D721Med (cell line): ENCODE measurements around the gene RSPH9.

ENCODE experiments used
- DNase-seq: peaks from one replicate; pipeline ENCODE4 v3.0.0; 2011; ENCODE audit warnings: low spot score; ENCODE audit not compliant: insufficient read length
- FAIRE-seq: peaks from 2 replicates; lab custom pipeline; 2011; peaks lifted over from hg19 to GRCh38; lab: Jason Lieb, UNC
- TF ChIP-seq, protein P1 (sequence below): IDR thresholded peaks from 2 replicates; pipeline ENCODE4 v1.5.1; 2012; ENCODE audit warnings: mild to moderate bottlenecking, control low read depth; ENCODE audit not compliant: insufficient read depth; ENCODE audit errors: missing control alignments

Gene RSPH9

GRCh38 chr6:43703512-43704429 is 58.9 kb downstream of the RSPH9 start:
- TF ChIP-seq, protein P1, sequence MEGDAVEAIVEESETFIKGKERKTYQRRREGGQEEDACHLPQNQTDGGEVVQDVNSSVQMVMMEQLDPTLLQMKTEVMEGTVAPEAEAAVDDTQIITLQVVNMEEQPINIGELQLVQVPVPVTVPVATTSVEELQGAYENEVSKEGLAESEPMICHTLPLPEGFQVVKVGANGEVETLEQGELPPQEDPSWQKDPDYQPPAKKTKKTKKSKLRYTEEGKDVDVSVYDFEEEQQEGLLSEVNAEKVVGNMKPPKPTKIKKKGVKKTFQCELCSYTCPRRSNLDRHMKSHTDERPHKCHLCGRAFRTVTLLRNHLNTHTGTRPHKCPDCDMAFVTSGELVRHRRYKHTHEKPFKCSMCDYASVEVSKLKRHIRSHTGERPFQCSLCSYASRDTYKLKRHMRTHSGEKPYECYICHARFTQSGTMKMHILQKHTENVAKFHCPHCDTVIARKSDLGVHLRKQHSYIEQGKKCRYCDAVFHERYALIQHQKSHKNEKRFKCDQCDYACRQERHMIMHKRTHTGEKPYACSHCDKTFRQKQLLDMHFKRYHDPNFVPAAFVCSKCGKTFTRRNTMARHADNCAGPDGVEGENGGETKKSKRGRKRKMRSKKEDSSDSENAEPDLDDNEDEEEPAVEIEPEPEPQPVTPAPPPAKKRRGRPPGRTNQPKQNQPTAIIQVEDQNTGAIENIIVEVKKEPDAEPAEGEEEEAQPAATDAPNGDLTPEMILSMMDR, result no peak
- FAIRE-seq (no peak), DNase-seq (no peak)

- TF ChIP-seq, protein P1, result no peak
- DNase-seq (no peak), FAIRE-seq (no peak)
These were observed 61.2 kb downstream of the RSPH9 start for GRCh38 chr6:43705996-43706395.

DNA sequence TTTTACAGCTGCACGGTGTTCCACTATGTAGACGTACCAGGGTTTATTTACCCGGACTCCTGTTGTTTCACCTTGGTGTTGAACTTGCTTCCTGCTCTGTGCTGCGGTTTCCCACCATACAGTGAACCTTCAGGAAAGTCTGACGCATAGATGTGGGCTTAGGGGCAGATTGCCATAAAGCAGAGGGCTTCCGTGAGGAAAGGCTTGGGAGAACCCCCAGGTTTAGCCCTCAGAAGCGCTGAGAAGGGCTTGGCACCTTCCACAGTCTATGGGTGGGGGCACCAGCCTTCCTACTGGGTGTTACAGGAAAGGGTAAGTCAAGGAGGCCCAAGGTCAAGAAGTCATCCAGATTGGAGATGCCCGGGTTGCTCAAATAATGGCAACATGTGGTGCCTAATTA is 62.0 kb downstream of the RSPH9 start:
- TF ChIP-seq, protein P1, result no peak
- DNase-seq (no peak), FAIRE-seq (no peak)

DNA sequence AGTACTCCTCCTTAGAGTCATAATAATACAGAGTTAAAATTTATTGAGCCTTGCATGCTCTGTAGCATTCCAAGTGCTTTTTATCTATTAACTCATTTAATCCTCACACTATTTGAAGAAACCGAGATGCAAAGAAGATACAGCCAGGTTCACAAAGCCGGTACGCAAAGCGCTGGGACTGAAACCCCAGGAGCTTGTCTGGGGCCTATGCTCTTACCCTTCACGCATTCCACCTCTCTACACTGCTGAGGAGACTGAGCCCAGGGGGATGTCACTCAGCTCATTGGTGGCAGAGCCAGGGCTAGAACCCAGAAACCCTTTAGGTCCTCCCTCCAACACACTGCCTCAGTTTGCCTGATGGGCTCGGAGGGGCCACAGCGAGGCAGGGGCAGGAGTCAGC is 62.4 kb downstream of the RSPH9 start:
- TF ChIP-seq, protein P1, result no peak
- FAIRE-seq (no peak), DNase-seq (no peak)

DNA sequence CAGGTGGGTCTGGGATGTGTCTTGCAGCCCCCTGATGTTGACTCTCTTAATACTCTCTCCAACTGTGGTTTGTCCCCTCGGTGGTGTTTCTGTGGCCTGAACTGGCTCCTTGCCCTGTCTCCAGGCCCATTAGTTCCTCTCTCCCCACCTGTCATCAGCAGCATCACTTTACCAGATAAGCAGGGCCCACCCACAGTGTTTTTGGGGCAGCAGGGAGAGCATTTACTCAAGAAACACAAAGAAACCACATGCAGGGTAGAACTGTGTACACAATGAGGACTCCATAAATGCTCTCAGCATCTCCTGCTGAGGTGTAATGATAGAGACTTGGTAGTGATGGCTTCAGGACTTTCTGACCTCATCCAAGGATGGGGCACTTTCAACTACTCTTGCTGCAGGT is 62.9 kb downstream of the RSPH9 start:
- DNase-seq, result no peak
- TF ChIP-seq, protein P1, result no peak
- FAIRE-seq, result no peak

DNA sequence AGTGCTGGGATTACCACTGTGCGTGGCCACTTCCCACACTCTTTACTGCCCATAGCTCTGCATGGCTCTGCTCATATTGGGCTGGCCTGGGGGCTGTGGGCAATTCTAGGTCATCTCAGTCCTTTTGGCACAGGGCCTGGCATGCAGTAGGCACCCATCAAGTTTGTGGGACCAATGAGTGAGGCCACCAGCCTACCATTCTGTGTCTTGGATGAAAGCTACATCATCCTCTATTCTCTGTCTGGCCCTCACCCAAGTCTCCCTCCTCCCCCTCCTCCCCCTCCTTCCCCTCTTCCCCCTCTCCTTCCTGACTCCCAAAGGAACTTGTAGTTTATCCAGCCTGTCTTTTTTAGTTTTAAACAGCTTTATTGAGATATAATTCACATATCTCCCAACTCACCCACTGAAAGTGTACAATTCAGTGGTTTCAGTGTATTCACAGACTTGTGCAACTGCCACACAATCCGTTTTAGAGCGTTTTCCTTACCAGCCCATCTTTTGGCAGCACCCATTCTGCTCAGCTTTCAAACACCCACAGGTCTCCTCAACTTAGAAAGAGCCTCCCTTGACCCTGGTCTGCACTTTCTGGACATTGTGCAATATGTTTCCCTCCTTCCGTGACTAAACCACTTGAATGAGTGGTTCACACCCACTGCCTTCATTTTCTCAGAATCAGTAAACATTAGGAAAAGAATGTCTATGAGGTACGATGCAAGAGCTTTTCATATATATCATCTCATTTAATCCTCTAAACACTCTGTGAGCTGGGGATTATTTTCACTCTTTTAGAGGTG is 64.2 kb downstream of the RSPH9 start:
- DNase-seq (no peak), FAIRE-seq (no peak)
- TF ChIP-seq, protein P1, result no peak
